MM.1S (cell line): ENCODE measurements around the gene SYNPO2.

Source experiments
- EZH2 ChIP-seq: fragments of 300-600 bp; sonication (generic); optimal IDR thresholded peaks from 2 replicates; pipeline ENCODE3; 2017; ENCODE audit warnings: low read depth, mild to moderate bottlenecking, antibody characterized with exemption, low read length, mixed read lengths
- EZH2phosphoT487 ChIP-seq: fragments of 300-600 bp; sonication (generic); IDR thresholded peaks from 2 replicates; pipeline ENCODE4 v1.6.1; 2018; ENCODE audit warnings: antibody characterized with exemption, low read length

- TF ChIP-seq EZH2, result no peak
- TF ChIP-seq EZH2phosphoT487, result no peak
Observed at GRCh38 chr4:119041396-119041795, 152.7 kb downstream of the SYNPO2 start.
